Activated CD8-positive, alpha-beta memory T cell treated with anti-CD3 and anti-CD28 coated beads, Interleukin-2, amount 50 U/mL, for 1 hour (primary cell): ENCODE results near the gene SNHG17.
"Not testable (repeated sequence)": the region's sequence is repeated elsewhere in the genome, so short reads cannot be mapped to it uniquely, and the experiment has no call there.

Source experiments
- DNase-seq: peaks from one replicate; pipeline ENCODE4 v3.0.0-alpha.2; 2020; ENCODE audit errors: extremely low read depth

SNHG17 gene

DNA sequence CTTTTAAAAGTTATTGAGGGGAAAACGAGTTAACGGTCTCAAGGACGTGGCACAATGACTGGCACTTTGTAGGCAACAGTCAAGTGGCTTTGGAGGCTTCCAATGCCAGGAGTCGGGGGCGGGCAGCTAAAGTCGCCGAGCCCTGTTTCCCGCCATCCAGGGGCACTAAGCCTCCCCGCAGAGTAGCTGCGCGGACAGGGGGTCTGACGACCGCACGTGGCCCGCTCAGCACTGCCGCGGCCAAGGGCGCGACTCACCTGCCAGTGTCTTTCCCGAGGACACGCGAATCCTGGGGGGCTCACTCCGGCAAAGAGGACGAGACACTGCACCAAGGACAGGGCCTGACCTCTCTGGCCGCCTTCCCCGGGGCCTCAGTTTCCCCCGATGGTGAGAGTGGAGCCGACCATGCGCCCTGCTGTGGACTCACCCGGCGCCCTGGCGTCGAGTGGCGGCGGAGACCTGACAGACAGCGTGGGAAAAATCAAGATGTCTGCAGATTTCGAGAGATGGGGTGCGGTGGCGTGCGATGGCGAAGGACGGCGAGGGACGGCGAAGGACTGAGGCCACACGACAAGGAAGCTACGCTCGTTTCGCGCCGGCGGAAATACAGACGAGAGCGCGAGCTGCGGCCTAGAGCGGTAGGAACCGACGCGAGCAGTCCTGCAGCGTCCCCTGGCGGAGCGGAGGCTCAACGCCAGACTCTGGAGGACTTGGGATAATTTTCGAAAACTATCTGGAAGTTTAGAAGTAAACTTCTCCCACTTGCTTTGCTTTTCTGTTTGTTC is at the start of gene SNHG17:
Gene SNHG17 (minus strand): TSS at position 559 of the 785 bp plus-strand sequence.
- DNase-seq, result peak; percentile 82

DNA sequence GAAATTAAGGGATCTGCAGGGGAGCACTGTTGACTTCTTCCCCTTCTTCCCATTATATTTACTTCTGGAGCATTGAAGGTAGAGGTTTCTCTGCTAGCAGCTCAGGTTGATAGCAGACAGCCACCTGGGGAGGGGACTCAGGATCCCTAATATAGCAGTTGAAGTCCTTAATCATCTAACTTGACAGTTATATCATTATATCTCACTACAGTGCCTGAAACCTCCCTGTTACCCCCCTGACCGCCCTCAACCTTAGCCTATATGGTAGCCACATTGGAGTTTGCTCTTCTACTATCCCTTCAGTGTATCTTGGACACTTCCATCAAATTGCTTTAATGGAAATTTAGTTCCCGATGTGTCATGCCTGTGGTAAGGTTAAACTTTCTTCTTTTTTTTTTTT is 44.5 kb upstream of the SNHG17 start:
- no peak for DNase-seq

DNA sequence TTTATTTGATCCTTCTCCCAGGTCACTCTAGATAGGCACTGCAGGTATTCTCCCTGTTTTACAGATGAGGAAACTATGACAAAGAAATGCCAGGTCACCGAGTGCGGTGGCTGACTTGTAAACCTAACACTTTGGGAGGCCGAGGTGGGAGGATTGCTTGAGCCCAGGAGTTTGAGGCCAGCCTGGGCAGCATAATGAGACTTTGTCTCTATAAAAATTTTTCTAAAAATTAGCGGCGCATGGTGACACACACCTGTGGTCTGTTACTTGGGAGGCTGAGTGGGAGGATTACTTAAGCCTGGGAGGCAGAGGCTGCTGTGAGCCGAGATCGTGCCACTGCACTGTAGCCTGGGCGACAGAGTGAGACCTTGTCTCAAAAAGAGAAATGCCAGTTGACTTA is 42.6 kb upstream of the SNHG17 start:
- DNase-seq, result no peak

DNA sequence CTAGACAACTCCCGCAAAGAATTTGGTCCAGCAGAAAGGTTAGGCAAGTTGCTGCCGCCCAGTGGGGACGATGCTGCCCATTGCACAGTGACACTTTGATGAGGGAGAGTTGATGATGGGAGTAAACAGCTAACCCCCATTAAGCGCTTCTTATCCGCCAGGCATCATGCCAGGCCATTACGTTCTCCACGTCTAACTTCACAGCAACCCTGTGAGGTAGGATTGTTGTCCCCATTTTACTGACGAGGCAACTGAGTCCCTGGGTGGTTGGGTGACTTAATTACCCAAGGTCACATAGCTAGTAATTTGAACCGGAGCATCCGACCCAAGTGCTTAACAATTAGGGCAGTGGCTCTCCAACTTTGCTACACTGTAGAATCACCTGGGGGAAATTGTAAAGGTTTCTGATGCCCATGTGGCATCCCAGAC is 38.3 kb upstream of the SNHG17 start:
- no peak for DNase-seq

DNA sequence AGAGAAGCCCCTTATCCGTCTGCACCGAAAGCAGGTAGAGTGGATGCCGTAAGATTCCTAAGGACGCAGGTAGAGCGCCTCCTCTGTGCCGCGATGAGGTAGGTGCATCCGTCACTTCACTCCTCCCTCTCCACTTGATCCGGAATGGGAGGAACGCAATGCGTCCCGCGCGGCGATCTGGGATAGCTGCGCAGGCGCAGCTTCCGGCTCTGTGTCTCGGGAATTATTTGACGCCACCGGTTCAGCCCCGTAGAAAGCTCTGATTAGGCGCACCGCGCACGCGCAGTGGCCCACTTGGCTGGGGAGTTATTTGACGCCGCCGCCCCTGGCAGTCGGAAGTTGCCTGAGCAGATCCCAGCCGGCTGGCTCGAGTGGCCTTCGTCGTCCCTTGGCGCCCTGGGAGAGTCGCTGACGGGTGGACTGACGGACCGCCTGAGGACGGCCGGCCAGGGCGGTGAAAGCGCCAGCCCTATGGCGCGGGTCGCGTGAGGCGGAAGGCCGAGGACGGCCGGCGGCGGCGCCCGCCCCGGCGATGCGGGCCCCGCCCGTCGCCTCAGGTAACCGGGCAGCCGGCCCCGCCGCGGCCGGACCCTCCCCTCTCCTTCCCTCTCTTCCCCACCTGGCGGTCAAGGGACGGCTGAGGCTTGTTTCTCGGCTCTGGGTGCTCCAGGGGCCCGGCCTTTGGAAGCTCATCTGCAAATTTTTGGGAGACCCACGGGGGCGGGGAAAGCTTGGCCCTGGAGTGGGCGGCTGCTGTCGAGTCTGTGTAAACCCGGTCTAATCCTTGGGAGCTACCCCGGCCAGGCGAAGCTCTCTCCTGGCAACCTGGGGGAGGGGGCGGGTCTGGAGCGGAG is 37.6 kb upstream of the SNHG17 start, which contains the start of gene RALGAPB:
Gene RALGAPB (plus strand): TSS at position 331 of the 854 bp plus-strand sequence. CDS start 15,590 bp downstream, outside the sequence.
- peak; percentile 92 for DNase-seq

DNA sequence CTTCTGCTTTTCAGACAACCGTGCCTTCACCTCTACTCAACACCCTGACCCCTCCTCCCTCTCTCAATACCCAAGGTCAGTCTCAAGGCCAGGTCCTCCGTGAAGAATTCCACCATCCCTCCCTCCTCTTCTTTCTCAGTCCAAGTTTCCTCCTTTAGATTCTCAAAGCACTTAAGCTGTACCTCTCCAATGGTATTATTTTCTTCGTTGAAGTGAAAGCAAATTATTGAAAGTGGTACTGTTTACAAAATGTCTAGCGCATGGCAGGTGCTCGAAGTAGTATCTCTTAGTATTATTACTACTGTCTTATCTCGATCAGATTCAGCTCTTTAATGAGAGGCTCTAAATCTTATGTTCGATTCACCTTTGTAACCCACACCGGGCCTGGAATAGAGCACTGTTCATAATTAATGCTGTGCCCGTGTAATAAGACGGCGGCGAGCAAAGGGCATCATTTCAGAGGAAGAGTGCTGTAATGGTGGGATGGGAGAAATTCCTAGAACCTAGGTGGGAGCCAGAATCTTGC is 36.9 kb upstream of the SNHG17 start:
- no peak for DNase-seq

DNA sequence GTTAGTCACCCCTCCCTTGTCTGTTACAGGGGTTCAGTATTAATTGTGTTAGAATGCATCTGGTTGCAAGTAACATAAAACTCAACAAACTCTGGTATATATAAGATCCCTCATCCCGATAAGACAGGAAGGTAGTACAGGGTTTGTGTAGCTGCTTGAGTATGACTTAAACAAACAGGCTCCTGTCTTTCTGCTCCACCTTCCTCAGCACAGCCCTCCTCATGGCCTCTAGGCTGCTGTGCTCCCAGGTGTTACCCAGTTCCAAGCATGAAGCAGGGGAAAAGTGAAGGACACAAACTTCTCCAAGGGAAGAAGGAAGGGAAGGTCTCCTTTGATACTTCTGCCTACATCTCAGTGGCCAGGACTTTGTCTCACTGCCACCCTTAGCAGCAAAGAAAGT is 36.1 kb upstream of the SNHG17 start:
- DNase-seq, result no peak

DNA sequence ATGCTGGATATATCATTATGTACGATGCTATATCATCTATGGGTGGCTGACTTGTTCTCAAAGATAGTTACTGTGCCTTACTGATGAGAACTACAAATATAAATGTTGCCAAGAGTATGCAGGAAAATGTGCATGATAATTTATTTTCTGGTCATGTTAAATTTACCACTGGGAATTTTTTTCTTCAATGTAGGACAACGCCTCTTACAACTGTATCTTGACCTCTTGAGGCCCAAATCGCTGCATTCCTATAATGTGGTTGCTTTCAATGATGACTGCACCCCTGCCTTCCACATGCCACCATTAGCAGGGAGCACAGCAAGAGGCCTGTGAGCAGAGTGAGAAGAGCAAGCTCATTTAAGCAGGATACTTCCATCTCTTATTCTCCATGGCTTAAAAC is 31.9 kb upstream of the SNHG17 start:
- no peak for DNase-seq

DNA sequence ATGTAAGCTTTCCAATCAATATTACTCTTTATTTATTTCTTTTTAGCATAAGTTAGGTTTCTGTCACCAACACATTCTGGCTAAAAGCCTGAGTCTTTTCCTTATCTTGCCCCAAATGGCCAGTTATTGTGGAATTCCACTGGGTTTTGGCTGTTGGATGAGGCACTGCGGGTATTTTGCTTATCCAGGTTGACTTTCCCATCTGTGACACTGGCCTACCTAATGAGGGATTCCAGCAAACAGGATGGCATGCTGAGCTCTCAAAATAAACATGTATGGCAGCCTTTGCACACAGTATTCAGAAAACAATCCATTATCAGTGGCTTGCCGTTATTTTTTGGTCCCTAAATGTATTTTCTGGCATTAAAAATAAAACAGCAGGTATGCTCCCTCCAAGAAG is 31.0 kb upstream of the SNHG17 start:
- no peak for DNase-seq

DNA sequence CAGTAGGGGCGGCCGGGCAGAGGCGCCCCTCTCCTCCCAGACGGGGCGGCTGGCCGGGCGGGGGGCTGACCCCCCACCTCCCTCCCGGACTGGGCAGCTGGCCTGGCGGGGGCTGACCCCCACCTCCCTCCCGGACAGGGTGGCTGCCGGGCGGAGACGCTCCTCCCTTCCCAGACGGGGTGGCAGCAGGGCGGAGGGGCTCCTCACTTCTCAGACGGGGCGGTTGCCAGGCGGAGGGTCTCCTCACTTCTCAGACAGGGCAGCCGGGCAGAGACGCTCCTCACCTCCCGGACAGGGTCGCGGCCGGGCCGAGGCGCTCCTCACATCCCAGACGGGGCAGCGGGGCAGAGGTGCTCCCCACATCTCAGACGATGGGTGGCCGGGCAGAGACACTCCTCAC is 26.4 kb upstream of the SNHG17 start:
- not testable (repeated sequence) for DNase-seq

DNA sequence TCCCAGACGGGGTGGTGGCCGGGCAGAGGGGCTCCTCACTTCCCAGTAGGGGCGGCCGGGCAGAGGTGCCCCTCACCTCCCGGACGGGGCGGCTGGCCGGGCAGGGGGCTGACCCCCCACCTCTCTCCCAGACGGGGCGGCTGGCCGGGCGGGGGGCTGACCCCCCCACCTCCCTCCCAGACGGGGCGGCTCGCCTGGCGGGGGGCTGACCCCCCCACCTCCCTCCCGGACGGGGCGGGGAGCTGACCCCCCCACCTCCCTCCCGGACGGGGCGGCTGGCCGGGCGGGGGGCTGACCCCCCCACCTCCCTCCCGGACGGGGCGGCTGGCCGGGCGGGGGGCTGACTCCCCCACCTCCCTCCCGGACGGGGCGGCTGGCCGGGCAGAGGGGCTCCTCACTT is 26.0 kb upstream of the SNHG17 start:
- DNase-seq, result not testable (repeated sequence)

DNA sequence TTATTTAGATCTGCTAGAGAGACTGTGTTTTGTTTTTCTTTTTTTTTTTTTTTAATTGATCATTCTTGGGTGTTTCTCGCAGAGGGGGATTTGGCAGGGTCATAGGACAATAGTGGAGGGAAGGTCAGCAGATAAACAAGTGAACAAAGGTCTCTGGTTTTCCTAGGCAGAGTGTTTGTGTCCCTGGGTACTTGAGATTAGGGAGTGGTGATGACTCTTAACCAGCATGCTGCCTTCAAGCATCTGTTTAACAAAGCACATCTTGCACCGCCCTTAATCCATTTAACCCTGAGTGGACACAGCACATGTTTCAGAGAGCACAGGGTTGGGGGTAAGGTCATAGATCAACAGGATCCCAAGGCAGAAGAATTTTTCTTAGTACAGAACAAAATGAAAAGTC is 25.5 kb upstream of the SNHG17 start:
- not testable (repeated sequence) for DNase-seq

DNA sequence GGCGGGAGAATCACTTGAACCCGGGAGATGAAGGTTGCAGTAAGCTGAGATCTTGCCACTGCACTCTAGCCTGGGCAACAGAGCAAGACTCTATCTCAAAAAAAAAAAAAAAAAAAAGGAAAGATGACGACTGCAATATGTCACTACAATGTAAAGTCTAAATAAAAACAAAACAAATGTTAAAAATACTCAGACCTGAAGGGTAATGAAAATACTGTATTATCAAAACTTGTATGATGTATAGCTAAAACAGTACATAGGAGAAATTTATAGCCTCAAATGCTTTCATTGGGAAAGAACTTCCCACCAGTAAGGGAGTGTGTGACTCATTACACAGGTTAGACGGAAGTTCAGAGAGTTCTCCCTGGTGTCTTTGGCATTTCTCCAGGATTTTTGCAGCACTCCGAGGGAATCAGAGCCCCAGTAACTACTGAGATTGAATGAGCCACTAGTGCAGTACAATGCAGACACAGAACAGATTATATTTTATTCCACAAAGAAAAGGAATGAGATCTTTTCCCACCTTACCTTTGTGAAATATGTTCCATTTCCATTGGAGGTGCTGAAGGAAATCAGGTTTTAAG is 25.0 kb upstream of the SNHG17 start:
- DNase-seq, result no peak

DNA sequence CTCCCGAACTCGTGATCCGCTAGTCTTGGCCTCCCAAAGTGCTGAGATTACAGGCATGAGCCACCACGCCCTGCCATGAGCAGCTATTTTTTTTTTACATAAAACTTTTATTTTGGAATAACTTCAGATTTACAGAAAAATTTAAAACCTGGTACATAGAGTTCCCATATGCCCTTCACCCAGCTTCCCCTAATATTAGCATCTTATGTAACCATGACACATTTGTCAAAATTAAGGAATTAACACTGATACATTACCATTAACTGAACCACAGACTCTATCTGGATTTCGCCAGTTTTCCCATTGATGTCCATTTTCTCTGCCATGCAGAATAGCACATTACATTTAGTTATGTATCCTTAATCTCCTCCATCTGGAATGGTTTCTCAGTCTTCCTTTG is 23.2 kb upstream of the SNHG17 start:
- DNase-seq, result no peak

DNA sequence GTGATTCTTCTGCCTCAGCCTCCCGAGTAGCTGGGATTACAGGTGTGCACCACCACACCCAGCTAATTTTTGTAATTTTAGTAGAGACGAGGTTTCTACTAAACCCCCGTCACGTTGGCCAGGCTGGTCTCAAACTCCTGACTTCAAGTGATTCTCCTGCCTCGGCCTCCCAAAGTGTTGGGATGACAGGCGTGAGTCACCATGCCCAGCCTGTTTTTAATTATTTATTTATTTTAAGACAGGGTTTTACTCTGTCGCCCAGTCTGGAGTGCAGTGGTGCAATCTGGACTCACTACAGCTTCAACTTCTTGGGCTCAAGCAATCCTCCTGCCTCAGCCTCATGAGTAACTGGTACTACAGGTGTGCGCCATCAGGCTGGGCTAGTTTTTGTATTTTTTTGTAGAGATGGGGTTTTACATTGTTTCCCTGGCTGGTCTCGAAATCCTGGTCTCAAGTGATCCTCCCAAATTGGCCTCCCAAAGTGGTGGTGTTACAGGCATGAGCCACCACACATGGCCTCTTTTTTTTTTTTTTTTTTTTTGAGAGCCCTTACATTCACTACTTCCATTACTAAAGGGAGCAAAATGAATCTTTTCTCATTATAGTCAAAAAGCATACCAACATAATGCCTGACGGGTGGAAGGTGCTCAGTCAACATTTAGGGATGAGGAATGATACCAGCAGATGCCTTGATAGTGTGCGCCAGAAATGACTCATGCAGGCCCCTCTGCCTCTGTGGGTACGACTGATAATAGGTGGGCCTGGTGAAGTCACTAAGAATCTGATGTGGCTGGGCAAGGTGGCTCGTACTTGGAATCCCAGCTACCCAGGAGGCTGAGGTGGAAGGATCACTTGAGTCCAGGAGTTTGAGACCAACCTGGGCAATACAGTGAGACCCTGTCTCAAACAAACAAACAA is 19.7 kb upstream of the SNHG17 start:
- DNase-seq, result no peak

DNA sequence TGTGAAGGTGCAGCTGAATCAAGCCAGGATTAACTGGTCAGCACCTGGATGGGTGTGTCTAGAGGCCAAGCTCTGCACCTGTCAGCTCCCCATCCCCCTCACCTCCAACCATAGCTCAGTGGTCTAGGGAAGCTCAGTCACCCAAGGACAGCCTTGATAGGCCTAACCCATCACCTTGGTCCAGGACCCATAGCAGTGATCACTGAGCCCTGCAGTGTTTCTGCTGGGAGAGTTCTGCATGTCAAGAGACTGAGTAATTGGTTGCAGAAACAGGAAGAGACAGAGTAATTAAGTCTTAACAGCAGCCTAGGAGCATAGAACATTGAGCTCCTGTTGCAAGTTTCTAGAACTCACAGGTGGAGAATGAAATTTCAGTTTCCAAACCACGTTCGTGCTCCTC is 18.8 kb upstream of the SNHG17 start:
- no peak for DNase-seq

DNA sequence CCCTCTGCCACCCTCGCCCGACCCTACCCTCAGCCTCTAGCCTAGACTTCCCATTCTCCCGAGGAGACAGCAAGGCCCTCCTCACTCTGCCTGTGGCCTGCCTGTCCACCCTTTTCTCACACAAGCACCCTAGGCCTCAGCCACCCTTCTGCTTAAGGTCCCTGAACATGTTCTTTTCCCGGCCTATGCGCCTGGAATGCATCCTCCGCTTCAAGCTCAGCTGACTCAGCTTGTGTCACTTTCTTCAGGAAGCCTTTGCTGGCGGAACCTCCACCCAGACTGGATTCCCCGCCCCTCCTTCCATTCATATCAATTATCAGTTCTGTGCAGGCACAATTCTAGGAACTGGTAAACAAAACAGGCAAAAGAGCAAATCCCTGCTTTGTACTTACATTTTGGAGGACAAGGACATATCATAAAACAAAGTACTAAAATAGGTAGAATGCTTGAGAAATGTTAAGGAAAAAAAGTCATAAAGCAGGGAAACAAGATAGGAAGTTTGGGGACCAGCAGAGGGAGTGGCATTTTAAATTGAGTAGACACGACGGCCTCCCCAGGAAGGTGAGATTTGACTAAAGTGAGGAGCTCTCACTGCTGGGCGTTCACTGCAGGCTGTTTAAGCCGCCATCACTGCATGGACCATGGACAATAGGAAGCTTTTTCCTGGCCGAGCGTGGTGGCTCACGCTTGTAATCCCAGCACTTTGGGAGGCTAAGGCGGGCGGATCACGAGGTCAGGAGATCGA is 17.9 kb upstream of the SNHG17 start:
- no peak for DNase-seq

DNA sequence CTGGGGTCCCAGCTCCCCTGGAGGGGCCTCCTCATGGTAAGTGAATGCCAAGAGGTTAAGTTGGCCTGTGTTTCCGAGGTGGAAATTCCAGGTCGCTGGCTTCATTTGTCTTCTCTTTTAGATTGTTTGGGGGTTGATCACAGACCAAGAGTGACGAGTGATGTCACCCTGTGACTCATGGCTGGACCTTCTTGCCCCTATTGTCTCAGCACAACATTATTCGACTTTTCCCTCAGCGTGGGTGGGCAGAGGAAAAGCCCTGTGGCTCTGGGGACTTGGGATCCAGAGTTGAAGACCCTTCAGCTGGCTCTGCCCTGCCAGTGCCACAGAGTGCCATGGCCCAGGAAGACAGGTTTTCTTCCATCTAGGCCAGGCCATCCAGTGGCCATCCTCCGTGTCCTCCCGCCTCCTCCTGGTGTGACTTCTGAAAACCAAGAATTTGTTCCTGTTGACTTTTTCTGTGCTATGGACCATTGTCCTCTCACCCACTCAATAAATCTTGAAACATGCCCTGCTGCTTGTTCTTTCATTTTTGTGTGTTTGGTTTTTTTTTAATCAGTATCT is 15.4 kb upstream of the SNHG17 start:
- no peak for DNase-seq

DNA sequence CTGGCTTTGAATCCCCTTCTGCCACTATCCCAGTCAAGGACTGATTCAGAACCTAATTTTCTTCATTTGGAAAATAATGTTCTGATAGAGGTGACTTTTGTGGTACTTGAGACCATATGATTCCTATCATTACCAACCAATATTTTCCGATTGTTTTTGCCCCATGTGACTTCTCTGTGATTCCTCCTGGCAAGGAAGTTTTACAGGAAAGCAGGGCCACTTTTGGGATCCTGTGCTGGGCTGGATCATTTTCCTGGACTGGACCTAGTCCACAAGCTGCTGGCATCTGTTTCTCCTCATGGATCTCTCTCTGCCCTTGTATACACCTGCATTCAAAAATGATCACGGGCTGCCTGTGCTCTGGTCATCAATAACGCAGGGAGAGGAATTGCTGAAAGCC is 13.9 kb upstream of the SNHG17 start:
- DNase-seq, result no peak
